OCI-LY3 (cell line): ENCODE measurements around the gene HTT.

ENCODE experiments used
- H2AFZ ChIP-seq: fragments of 200-600, 300-600 bp; shearing (Covaris generic); 2 replicates; pipeline ENCODE4 v1.6.0; 2014; ENCODE audit warnings: antibody characterized with exemption, low read depth, low read length
- H3K27ac ChIP-seq: fragments of 200-600, 300-600 bp; sonication (generic); 2 replicates; pipeline ENCODE4 v1.5.1; 2014; ENCODE audit warnings: mild to moderate bottlenecking, low read length, moderate library complexity, mixed read lengths
- H3K27me3 ChIP-seq: fragments of 200-600, 300-600 bp; sonication (generic); 2 replicates; pipeline ENCODE4 v1.6.1; 2014; ENCODE audit warnings: low read depth, low read length, mixed read lengths
- H3K36me3 ChIP-seq: fragments of 200-600, 300-600 bp; sonication (generic); replicated peaks from 2 replicates; pipeline ENCODE3; 2014; ENCODE audit warnings: low read depth, low read length, mixed read lengths
- H3K4me1 ChIP-seq: fragments of 300-600, 200-600 bp; sonication (generic); 2 replicates; pipeline ENCODE4 v1.6.1; 2014; ENCODE audit warnings: low read length, mixed read lengths
- H3K4me2 ChIP-seq: fragments of 200-600, 300-600 bp; sonication (generic); 2 replicates; pipeline ENCODE4 v1.6.1; 2014; ENCODE audit warnings: low read length, mixed read lengths
- H3K4me3 ChIP-seq: fragments of 300-600, 200-600 bp; sonication (generic); 2 replicates; pipeline ENCODE4 v1.5.1; 2014; ENCODE audit warnings: antibody characterized with exemption, mild to moderate bottlenecking, low read length, moderate library complexity
- H3K79me2 ChIP-seq: fragments of 300-600, 200-600 bp; shearing (Covaris generic); 2 replicates; pipeline ENCODE4 v1.6.1; 2014; ENCODE audit warnings: mild to moderate bottlenecking, low read length, mixed read lengths
- H3K9ac ChIP-seq: fragments of 300-600, 200-600 bp; shearing (Covaris generic); 2 replicates; pipeline ENCODE4 v1.6.0; 2014; ENCODE audit warnings: mild to moderate bottlenecking, low read length, moderate library complexity
- H3K9me3 ChIP-seq: fragments of 200-600, 300-600 bp; shearing (Covaris generic); 2 replicates; pipeline ENCODE4 v1.6.1; 2014; ENCODE audit warnings: low read length, mixed read lengths; ENCODE audit not compliant: insufficient read depth
- H4K20me1 ChIP-seq: fragments of 200-600, 300-600 bp; sonication (generic); 2 replicates; pipeline ENCODE4 v1.6.1; 2016; ENCODE audit warnings: low read length, mixed read lengths; ENCODE audit not compliant: insufficient read depth
- EZH2phosphoT487 ChIP-seq: fragments of 200-600 bp; shearing (Covaris generic); IDR thresholded peaks from 2 replicates; pipeline ENCODE4 v1.6.1; 2018; ENCODE audit warnings: antibody characterized with exemption, mixed run types, low read depth
- TF ChIP-seq, protein P1 (sequence below): fragments of 200-600, 300-600 bp; sonication (generic); IDR thresholded peaks from 2 replicates; pipeline ENCODE4 v1.5.1; 2014; ENCODE audit warnings: antibody characterized with exemption, low read length, low read depth

Gene HTT

GRCh38 chr4:3286335-3287175, 212.1 kb downstream of the HTT start:
- TF ChIP-seq, protein P1, sequence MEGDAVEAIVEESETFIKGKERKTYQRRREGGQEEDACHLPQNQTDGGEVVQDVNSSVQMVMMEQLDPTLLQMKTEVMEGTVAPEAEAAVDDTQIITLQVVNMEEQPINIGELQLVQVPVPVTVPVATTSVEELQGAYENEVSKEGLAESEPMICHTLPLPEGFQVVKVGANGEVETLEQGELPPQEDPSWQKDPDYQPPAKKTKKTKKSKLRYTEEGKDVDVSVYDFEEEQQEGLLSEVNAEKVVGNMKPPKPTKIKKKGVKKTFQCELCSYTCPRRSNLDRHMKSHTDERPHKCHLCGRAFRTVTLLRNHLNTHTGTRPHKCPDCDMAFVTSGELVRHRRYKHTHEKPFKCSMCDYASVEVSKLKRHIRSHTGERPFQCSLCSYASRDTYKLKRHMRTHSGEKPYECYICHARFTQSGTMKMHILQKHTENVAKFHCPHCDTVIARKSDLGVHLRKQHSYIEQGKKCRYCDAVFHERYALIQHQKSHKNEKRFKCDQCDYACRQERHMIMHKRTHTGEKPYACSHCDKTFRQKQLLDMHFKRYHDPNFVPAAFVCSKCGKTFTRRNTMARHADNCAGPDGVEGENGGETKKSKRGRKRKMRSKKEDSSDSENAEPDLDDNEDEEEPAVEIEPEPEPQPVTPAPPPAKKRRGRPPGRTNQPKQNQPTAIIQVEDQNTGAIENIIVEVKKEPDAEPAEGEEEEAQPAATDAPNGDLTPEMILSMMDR, result no peak
- TF ChIP-seq EZH2phosphoT487, result no peak
- peak overlapping the region; percentile 40; the same call in 1 of the 2 replicates for H3K9ac ChIP-seq
- H3K36me3 ChIP-seq, result no peaks in the 10 kb centered on the region
- peaks cover 5% of the 10 kb centered on the region; the same call in 1 of the 2 replicates for H3K9me3 ChIP-seq
- H3K27me3 ChIP-seq, result peaks cover 9% of the 10 kb centered on the region; the same call in 1 of the 2 replicates
- peaks cover 19% of the 10 kb centered on the region for H3K4me1 ChIP-seq
- H3K4me2 ChIP-seq, result peak overlapping the region; percentile 95
- H3K79me2 ChIP-seq, result no peaks in the 10 kb centered on the region
- peak overlapping the region; percentile 68 for H3K4me3 ChIP-seq
- H3K27ac ChIP-seq, result peak overlapping the region; percentile 43; the same call in 1 of the 2 replicates
- no peak overlapping the region for H2AFZ ChIP-seq
- no peaks in the 10 kb centered on the region for H4K20me1 ChIP-seq

GRCh38 chr4:3287271-3287971, 212.9 kb downstream of the HTT start:
- no peak overlapping the region for H2AFZ ChIP-seq
- no peak overlapping the region for H3K27ac ChIP-seq
- no peak overlapping the region for H3K4me2 ChIP-seq
- H3K79me2 ChIP-seq, result no peaks in the 10 kb centered on the region
- H3K9me3 ChIP-seq, result no peaks in the 10 kb centered on the region
- no peak overlapping the region for H3K9ac ChIP-seq
- no peak for TF ChIP-seq EZH2phosphoT487
- TF ChIP-seq, protein P1, result no peak
- H3K27me3 ChIP-seq, result peaks cover 12% of the 10 kb centered on the region; the same call in 1 of the 2 replicates
- H4K20me1 ChIP-seq, result no peaks in the 10 kb centered on the region
- H3K36me3 ChIP-seq, result no peaks in the 10 kb centered on the region
- H3K4me3 ChIP-seq, result no peak overlapping the region
- H3K4me1 ChIP-seq, result peaks cover 19% of the 10 kb centered on the region

DNA sequence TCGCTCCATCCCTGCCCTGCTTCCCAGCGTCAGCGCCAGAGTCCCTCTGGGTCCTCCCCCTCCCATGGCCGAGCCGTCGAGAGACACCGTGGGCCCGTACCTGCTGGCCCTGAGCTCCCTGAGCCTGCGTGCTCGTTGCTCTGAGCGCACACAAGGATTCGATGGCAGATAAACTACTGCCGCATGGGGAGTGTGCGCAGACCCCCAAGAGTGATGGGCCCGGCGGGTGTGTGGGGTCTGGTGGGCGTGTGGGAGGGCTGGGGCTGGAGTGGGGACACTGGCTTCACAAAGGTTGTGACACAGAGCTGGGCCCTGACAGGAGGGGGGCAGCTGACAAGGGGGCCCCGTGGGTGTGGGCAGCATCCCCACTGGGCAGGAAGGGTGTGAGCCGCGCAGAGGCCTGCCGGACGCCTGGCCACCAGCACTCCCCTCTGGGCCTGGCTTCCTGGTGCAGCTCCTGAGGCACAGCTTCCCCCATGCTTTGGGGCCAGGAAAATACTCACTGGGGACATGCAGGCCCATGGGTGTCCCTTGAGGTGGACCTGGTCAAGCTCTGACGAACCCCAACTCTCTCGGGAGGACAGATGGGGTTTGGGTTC, 213.6 kb downstream of the HTT start:
- H3K9ac ChIP-seq, result no peak overlapping the region
- TF ChIP-seq, protein P1, result no peak
- TF ChIP-seq EZH2phosphoT487, result no peak
- H3K27ac ChIP-seq, result no peak overlapping the region
- H3K79me2 ChIP-seq, result no peaks in the 10 kb centered on the region
- no peaks in the 10 kb centered on the region for H4K20me1 ChIP-seq
- H3K9me3 ChIP-seq, result no peaks in the 10 kb centered on the region
- H3K4me2 ChIP-seq, result no peak overlapping the region
- H3K4me1 ChIP-seq, result peaks cover 19% of the 10 kb centered on the region
- H3K27me3 ChIP-seq, result peaks cover 12% of the 10 kb centered on the region; the same call in 1 of the 2 replicates
- no peak overlapping the region for H3K4me3 ChIP-seq
- no peak overlapping the region for H2AFZ ChIP-seq
- H3K36me3 ChIP-seq, result no peaks in the 10 kb centered on the region

DNA sequence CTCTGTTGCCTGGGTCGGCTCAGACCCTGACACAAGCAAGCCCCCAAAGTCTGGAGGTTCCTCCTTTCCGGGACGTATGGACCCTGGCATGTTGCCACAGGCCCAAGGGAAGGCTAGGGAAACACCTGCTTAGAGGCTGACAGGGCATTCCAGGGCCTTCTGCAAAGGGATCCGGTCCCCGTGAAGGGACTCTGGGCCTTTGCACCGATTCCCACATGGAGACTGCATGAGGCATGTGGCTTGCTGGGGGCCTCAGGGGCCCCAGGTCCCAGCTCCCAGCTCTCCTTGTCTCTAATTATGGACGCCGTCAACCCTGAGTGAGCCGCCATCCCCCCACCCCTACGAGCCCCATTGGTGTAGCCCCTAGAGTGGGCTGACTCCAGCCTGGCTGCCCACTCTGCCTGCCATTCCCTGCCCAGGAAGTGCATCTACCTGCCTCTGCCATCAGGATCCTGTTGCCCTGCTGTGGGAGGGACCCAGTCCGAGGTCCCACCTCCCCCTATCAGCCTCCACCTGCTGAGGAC, 214.2 kb downstream of the HTT start:
- Histone ChIP-seq H3K4me2 (no peak overlapping the region), H3K9ac (no peak overlapping the region), H2AFZ (no peak overlapping the region), H3K36me3 (no peaks in the 10 kb centered on the region), H3K9me3 (no peaks in the 10 kb centered on the region), H3K27me3 (peaks cover 15% of the 10 kb centered on the region), H3K27ac (no peak overlapping the region), H4K20me1 (no peaks in the 10 kb centered on the region), H3K79me2 (no peaks in the 10 kb centered on the region), H3K4me3 (no peak overlapping the region), H3K4me1 (peaks cover 23% of the 10 kb centered on the region)
- TF ChIP-seq EZH2phosphoT487, result no peak
- TF ChIP-seq, protein P1, result no peak
